Upper lobe of left lung (tissue), 6 donors: ENCODE data around the gene EIPR1. TPM values are rescaled to one million over a fixed set of nuclear protein-coding genes. Genes with fewer than 3 reads are reported as not detected.

Source experiments
- ATAC-seq, 2 donors: fragments of 200-7000 bp; cut with Tn5 transposase; one replicate each; pipeline ENCODE4 v1.9.1; 2022; ENCODE audit warnings: mild to moderate bottlenecking in 2 of 2, moderate library complexity in 2 of 2; ENCODE audit not compliant: low FRiP score in 2 of 2
- DNase-seq, 2 donors: peaks; one replicate each; pipeline ENCODE4 v3.0.0-alpha.2; 2019 to 2020
- H3K27ac ChIP-seq, 4 donors: fragments of 200-600 bp; sonication (generic); one replicate each; pipeline ENCODE4 v1.5.1; 2016 to 2019
- H3K27me3 ChIP-seq, 4 donors: fragments of 200-600 bp; sonication (generic); one replicate each; pipeline ENCODE4 v1.5.1; 2017 to 2019
- H3K36me3 ChIP-seq, 4 donors: fragments of 200-600 bp; sonication (generic); one replicate each; pipeline ENCODE4 v1.5.1; 2016 to 2019
- H3K4me1 ChIP-seq, 4 donors: fragments of 200-600 bp; sonication (generic); one replicate each; pipeline ENCODE4 v1.5.1; 2018 to 2019
- H3K4me3 ChIP-seq, 4 donors: fragments of 200-600 bp; sonication (generic); one replicate each; pipeline ENCODE4 v1.5.1; 2017 to 2019; ENCODE audit warnings: mild to moderate bottlenecking in 2 of 4, moderate library complexity in 1 of 4
- H3K9me3 ChIP-seq, 4 donors: fragments of 200-600 bp; sonication (generic); one replicate each; pipeline ENCODE4 v1.5.1; 2018 to 2019
- CTCF ChIP-seq, 6 experiments: fragments of 450-650 bp in 4 of 6; fragments of 200-600 bp in 2 of 6; sonication (generic) in 2 of 6; IDR thresholded peaks; one replicate each; pipeline ENCODE4 v1.5.1; 2016 to 2019; ENCODE audit warnings: antibody characterized with exemption in 6 of 6
- EP300 ChIP-seq, 4 donors: sonication (generic); formaldehyde crosslinking; IDR thresholded peaks; one replicate each; pipeline ENCODE4 v1.5.1; 2017; ENCODE audit warnings: antibody characterized with exemption in 4 of 4, control low read depth in 2 of 4
- POLR2A ChIP-seq, 4 donors: fragments of 450-650 bp; IDR thresholded peaks; one replicate each; pipeline ENCODE4 v1.5.1; 2016 to 2017; ENCODE audit warnings: antibody characterized with exemption in 4 of 4, mild to moderate bottlenecking in 2 of 4
- POLR2AphosphoS5 ChIP-seq, 2 donors: sonication (generic); formaldehyde crosslinking; IDR thresholded peaks; one replicate each; pipeline ENCODE4 v1.5.1; 2017; ENCODE audit warnings: antibody characterized with exemption in 2 of 2
- WGBS, 2 donors: methylation state at CpG; one replicate each; pipeline ENCODE4 v1.1.5; 2017 to 2018; 5-methylcytosine and 5-hydroxymethylcytosine counted together
- total RNA-seq, 6 donors: library from RNA; depleted of rRNA in 4 of 6; stranded (reverse); fragments of >200 nt in 4 of 6; gene quantifications; one replicate each; pipeline versions ENCODE4 v1.1.0 to v1.2.1, GENCODE V29; 2016 to 2021
- donor health status: DM: no; HTN: no; CAD: no; lungs with moderate emphysema.
- donor health status: DM: no; HTN: yes; CAD: no; lungs with severe emphysema.

Gene EIPR1
- total RNA-seq, 6 donors from 2014 or later, result 17.6 to 39.8 (median 23.6) TPM

- 51 to 70% methylated on average over 19 to 27 of the region's 27 CpGs for WGBS, 2 donors
- Histone ChIP-seq H3K4me3 (no peak overlapping the region), H3K36me3 (peaks cover 0 to 6% (median 1%) of the 10 kb centered on the region in 4 donors), H3K27ac (no peak overlapping the region), H3K4me1 (no peaks in the 10 kb centered on the region), H3K9me3 (no peaks in the 10 kb centered on the region), H3K27me3 (no peaks in the 10 kb centered on the region)
- no peak for ATAC-seq
- no peak for TF ChIP-seq CTCF (IDR thresholded peaks at IDR 0.05)
- no peak for TF ChIP-seq POLR2AphosphoS5 (IDR thresholded peaks at IDR 0.05)
- TF ChIP-seq POLR2A (IDR thresholded peaks at IDR 0.05), result no peak
- no peak for TF ChIP-seq EP300 (IDR thresholded peaks at IDR 0.05)
- no peak for DNase-seq
These were observed 63.7 kb downstream of the EIPR1 start for GRCh38 chr2:3313781-3314375.

GRCh38 chr2:3312576-3313345 lies 64.9 kb downstream of the EIPR1 start:
- no peak for TF ChIP-seq POLR2A (IDR thresholded peaks at IDR 0.05)
- TF ChIP-seq CTCF (IDR thresholded peaks at IDR 0.05), result no peak
- no peak for TF ChIP-seq POLR2AphosphoS5 (IDR thresholded peaks at IDR 0.05)
- no peak for TF ChIP-seq EP300 (IDR thresholded peaks at IDR 0.05)
- WGBS, 2 donors, result 86 to 90% methylated on average over 12 of the region's 12 CpGs
- DNase-seq (no peak), ATAC-seq (no peak)
- Histone ChIP-seq H3K27ac (no peak overlapping the region), H3K4me3 (no peak overlapping the region), H3K4me1 (no peaks in the 10 kb centered on the region), H3K36me3 (peaks cover 0 to 3% (median 0%) of the 10 kb centered on the region in 4 donors), H3K27me3 (no peaks in the 10 kb centered on the region), H3K9me3 (no peaks in the 10 kb centered on the region)

GRCh38 chr2:3311601-3312000 lies 66.0 kb downstream of the EIPR1 start:
- H3K4me1 ChIP-seq, result no peaks in the 10 kb centered on the region
- TF ChIP-seq POLR2A (IDR thresholded peaks at IDR 0.05) (no peak), EP300 (IDR thresholded peaks at IDR 0.05) (no peak)
- H3K9me3 ChIP-seq, result no peaks in the 10 kb centered on the region
- H3K4me3 ChIP-seq, result no peak overlapping the region
- H3K27me3 ChIP-seq, result no peaks in the 10 kb centered on the region
- no peaks in the 10 kb centered on the region for H3K36me3 ChIP-seq
- H3K27ac ChIP-seq, result no peak overlapping the region
- peak in 1 of 2 donors; percentile 42 for ATAC-seq
- DNase-seq, result no peak
- WGBS, 2 donors, result 94 to 100% methylated on average over 9 to 12 of the region's 12 CpGs

- no peak overlapping the region for H3K4me3 ChIP-seq
- H3K36me3 ChIP-seq, result no peaks in the 10 kb centered on the region
- ATAC-seq (no peak), DNase-seq (no peak)
- no peaks in the 10 kb centered on the region for H3K4me1 ChIP-seq
- no peak overlapping the region for H3K27ac ChIP-seq
- no peaks in the 10 kb centered on the region for H3K9me3 ChIP-seq
- WGBS, 2 donors, result 80 to 86% methylated on average over 23 of the region's 23 CpGs
- H3K27me3 ChIP-seq, result no peaks in the 10 kb centered on the region
- TF ChIP-seq CTCF (IDR thresholded peaks at IDR 0.05) (no peak), EP300 (IDR thresholded peaks at IDR 0.05) (no peak), POLR2AphosphoS5 (IDR thresholded peaks at IDR 0.05) (no peak), POLR2A (IDR thresholded peaks at IDR 0.05) (no peak)
These were observed 67.9 kb downstream of the EIPR1 start for GRCh38 chr2:3309496-3310355.

GRCh38 chr2:3307901-3308300 lies 69.7 kb downstream of the EIPR1 start:
- H3K27ac ChIP-seq, result no peak overlapping the region
- WGBS, 2 donors, result 95 to 97% methylated on average over 8 to 9 of the region's 9 CpGs
- H3K4me1 ChIP-seq, result peaks cover 0 to 6% (median 4%) of the 10 kb centered on the region in 4 donors
- no peak for ATAC-seq
- no peak for TF ChIP-seq CTCF (IDR thresholded peaks at IDR 0.05)
- TF ChIP-seq POLR2AphosphoS5 (IDR thresholded peaks at IDR 0.05), result no peak
- no peak for TF ChIP-seq POLR2A (IDR thresholded peaks at IDR 0.05)
- no peak for TF ChIP-seq EP300 (IDR thresholded peaks at IDR 0.05)
- no peak for DNase-seq
- no peaks in the 10 kb centered on the region for H3K36me3 ChIP-seq
- H3K9me3 ChIP-seq, result no peaks in the 10 kb centered on the region
- H3K4me3 ChIP-seq, result no peak overlapping the region
- no peaks in the 10 kb centered on the region for H3K27me3 ChIP-seq
